Measurements from ENCODE around the gene ELAVL1. TPM values are rescaled to one million over a fixed set of nuclear protein-coding genes. Genes with fewer than 3 reads are reported as not detected.
A peak's percentile ranks its signal among the peaks of the same experiment; 100 is the strongest.

ELAVL1 gene
- total and polyA plus RNA-seq, 2 of the 13 experiments (the other 11 are each of a cell fraction or from before 2014, with no cell fraction given) = 27.9 to 38.4 TPM

- TF ChIP-seq CREBL2 (CRISPR knock-in tag; IDR thresholded peaks at IDR 0.05; ENCODE audit: borderline replicate concordance) (no peak), ZNF616 (CRISPR knock-in tag; IDR thresholded peaks at IDR 0.05; ENCODE audit: low read depth) (no peak), DNMT1 (CRISPR knock-in tag; IDR thresholded peaks at IDR 0.05) (no peak), HMGXB4 (CRISPR knock-in tag; IDR thresholded peaks at IDR 0.05; ENCODE audit: borderline replicate concordance in 1 of 2, low read depth in 1 of 2) (no peak), RBFOX2 (IDR thresholded peaks at IDR 0.05; ENCODE audit: low read depth, low read length) (0 out of 2 replicates have a peak, but pooled peaks have one; percentile 30), MAX (IDR thresholded peaks at IDR 0.05) (no peak), ZFYVE20 (CRISPR knock-in tag; IDR thresholded peaks at IDR 0.05; ENCODE audit: borderline replicate concordance, low read depth) (no peak), WIZ (CRISPR knock-in tag; IDR thresholded peaks at IDR 0.05) (no peak), HNRNPL (IDR thresholded peaks at IDR 0.05; ENCODE audit: low read depth, low read length) (0 out of 2 replicates have a peak, but pooled peaks have one; percentile 22), ZKSCAN8 (CRISPR knock-in tag; IDR thresholded peaks at IDR 0.05; ENCODE audit: borderline replicate concordance) (no peak)
These were observed 5.0 kb downstream of the ELAVL1 start (continued) for GRCh38 chr19:8000298-8001038.

- in situ Hi-C loops (cut with HindIII; ENCODE audit: extremely low pct_ligation_motif_present, low pct_unique_long_range_greater_than_20kb) = no loop called here
- no peak for TF ChIP-seq ZFP91 (CRISPR knock-in tag; IDR thresholded peaks at IDR 0.05; ENCODE audit: borderline replicate concordance)
- no peak for TF ChIP-seq RERE (CRISPR knock-in tag; IDR thresholded peaks at IDR 0.05; ENCODE audit: low read depth)
These were observed 6.1 kb downstream of the ELAVL1 start for GRCh38 chr19:7999376-7999775.

More at GRCh38 chr19:7999376-7999775, 6.1 kb downstream of the ELAVL1 start:
- Histone ChIP-seq H3K4me3 (replicated peaks in 1 of 3; ENCODE audit: insufficient read depth in 1 of 3, low read depth in 2 of 3, low read length in 3 of 3) (no peak overlapping the region), H3K27ac (ENCODE audit: extremely low read length, insufficient read depth, low read length) (no peak overlapping the region), H3K36me3 (replicated peaks in 1 of 2; ENCODE audit: control insufficient read depth in 1 of 2, insufficient read depth in 2 of 2, low read length in 2 of 2) (peaks cover 6 to 14% of the 10 kb centered on the region in 2 experiments; a peak in 4 of 5 replicates), H2AFZ (ENCODE audit: low read length) (no peak overlapping the region), H4K20me1 (ENCODE audit: insufficient read depth, low read length) (peaks cover 72% of the 10 kb centered on the region), H3K9ac (ENCODE audit: insufficient read depth, low read depth, low read length) (no peak overlapping the region), H3K9me3 (ENCODE audit: low read length) (no peaks in the 10 kb centered on the region), H3K4me1 (ENCODE audit: insufficient read depth, low read length) (peaks cover 68% of the 10 kb centered on the region), H3K27me3 (ENCODE audit: control insufficient read depth in 1 of 2, insufficient read depth in 2 of 2, low read length in 2 of 2) (no peaks in the 10 kb centered on the region), H3K79me2 (ENCODE audit: insufficient read depth, low read length) (peaks cover 95% of the 10 kb centered on the region), H3K4me2 (ENCODE audit: low read depth, low read length) (no peak overlapping the region)
- FAIRE-seq (no peak), ATAC-seq (no peak), DNase-seq (ENCODE audit: low spot score) (no peak)
- 95% methylated on average over 4 of the region's 4 CpGs for WGBS (ENCODE audit: low lambda C conversion rate)
- no TSS peak for BruUV-seq (replicated peaks)
- ChIA-PET CTCF (ENCODE audit: low intra/inter-chr PET ratio, low total read pairs) (no interaction called here), POLR2A (no interaction called here)
- intact Hi-C loops (cut with micrococcal nuclease; ENCODE audit: unreplicated experiment) = no loop called here
